H1 (cell line): ENCODE measurements around the gene SPRR2B. TPM values are rescaled to one million over a fixed set of nuclear protein-coding genes. Genes with fewer than 3 reads are reported as not detected.
A peak's percentile ranks its signal among the peaks of the same experiment; 100 is the strongest.

Experiments used
- CTCF ChIA-PET: fragments of 300-600 bp; sonication (Branson Sonifier 250); formaldehyde crosslinking; loops from one replicate; lab custom pipeline; 2021; ENCODE audit not compliant: partially characterized antibody; lab: Charles Lee
- POLR2A ChIA-PET: fragments of 300-600 bp; sonication (Branson Sonifier 250); formaldehyde crosslinking; loops from one replicate; lab custom pipeline; 2021; ENCODE audit warnings: inconsistent platforms; ENCODE audit not compliant: partially characterized antibody; lab: Charles Lee
- DNase-seq, 2 experiments: peaks; one replicate each; pipeline versions ENCODE4 v3.0.0 to v3.0.0-alpha.2; 2010 to 2022; ENCODE audit warnings: low spot score in 2 of 2, low read depth in 1 of 2, mixed read lengths in 1 of 2
- FAIRE-seq: peaks from 2 replicates; lab custom pipeline; 2011; peaks lifted over from hg19 to GRCh38; lab: Jason Lieb, UNC
- H2AFZ ChIP-seq: 2 replicates; pipeline ENCODE4 v1.8.1; 2012; ENCODE audit warnings: low read length, inconsistent platforms
- H2AK5ac ChIP-seq: 2 replicates; pipeline ENCODE4 v1.6.1; 2013; ENCODE audit warnings: low read depth, low read length
- H2BK120ac ChIP-seq: replicated peaks from 2 replicates; pipeline ENCODE3; 2013; ENCODE audit warnings: low read depth, low read length, inconsistent platforms
- H2BK12ac ChIP-seq: 2 replicates; pipeline ENCODE4 v1.6.1; 2013; ENCODE audit warnings: low read depth, low read length
- H2BK15ac ChIP-seq: 2 replicates; pipeline ENCODE4 v1.6.1; 2013; ENCODE audit warnings: low read length
- H2BK20ac ChIP-seq: 2 replicates; pipeline ENCODE4 v1.6.1; 2013; ENCODE audit warnings: low read length
- H2BK5ac ChIP-seq: 2 replicates; pipeline ENCODE4 v1.6.1; 2013; ENCODE audit warnings: low read depth, low read length
- H3K14ac ChIP-seq: 2 replicates; pipeline ENCODE4 v1.6.1; 2013; ENCODE audit warnings: inconsistent platforms; ENCODE audit not compliant: insufficient read length
- H3K18ac ChIP-seq: 2 replicates; pipeline ENCODE4 v1.6.1; 2013; ENCODE audit warnings: low read length; ENCODE audit errors: extremely low read depth
- H3K23ac ChIP-seq: 2 replicates; pipeline ENCODE4 v1.6.1; 2013; ENCODE audit warnings: inconsistent platforms; ENCODE audit not compliant: insufficient read length
- H3K23me2 ChIP-seq: 2 replicates; pipeline ENCODE4 v1.6.1; 2013; ENCODE audit warnings: low read depth, low read length
- H3K27ac ChIP-seq: 2 replicates; pipeline ENCODE4 v1.6.1; 2011; ENCODE audit warnings: low read depth, low read length, inconsistent platforms
- H3K27me3 ChIP-seq, 4 experiments: replicated peaks in 1 of 4; 1 replicate in 1 of 4; 2 replicates in 3 of 4; pipeline versions ENCODE4 v1.6.1 to v1.8.1; 2011 to 2013; ENCODE audit warnings: low read length in 3 of 4, mild to moderate bottlenecking in 3 of 4, inconsistent platforms in 2 of 4, mixed read lengths in 2 of 4, moderate library complexity in 1 of 4; ENCODE audit not compliant: control insufficient read depth in 3 of 4, insufficient read depth in 3 of 4; ENCODE audit errors: extremely low read depth in 1 of 4
- H3K36me3 ChIP-seq, 4 experiments: 2 replicates each; pipeline versions ENCODE4 v1.6.1 to v1.8.1; 2011 to 2013; ENCODE audit warnings: mild to moderate bottlenecking in 4 of 4, low read length in 3 of 4, moderate library complexity in 2 of 4, control low read depth in 1 of 4, inconsistent platforms in 1 of 4; ENCODE audit not compliant: insufficient read depth in 4 of 4, control insufficient read depth in 2 of 4
- H3K4ac ChIP-seq: replicated peaks from 2 replicates; pipeline ENCODE3; 2013; ENCODE audit warnings: low read length, low read depth, mixed read lengths, inconsistent platforms; ENCODE audit not compliant: insufficient read length
- H3K4me1 ChIP-seq, 4 experiments: replicated peaks in 1 of 4; 1 replicate in 1 of 4; 2 replicates in 3 of 4; pipeline versions ENCODE4 v1.6.1 to v1.8.1; 2011 to 2013; ENCODE audit warnings: low read length in 3 of 4, inconsistent platforms in 2 of 4, mixed read lengths in 1 of 4; ENCODE audit not compliant: insufficient read depth in 4 of 4, control insufficient read depth in 3 of 4
- H3K4me2 ChIP-seq, 2 experiments: 2 replicates each; pipeline versions ENCODE4 v1.6.1 to v1.8.1; 2011 to 2013; ENCODE audit warnings: low read depth in 2 of 2, low read length in 2 of 2, control low read depth in 1 of 2, inconsistent platforms in 1 of 2, mild to moderate bottlenecking in 1 of 2; ENCODE audit not compliant: insufficient read depth in 1 of 2
- H3K4me3 ChIP-seq, 4 experiments: fragments of 200-600, 300-600 bp in 1 of 4; sonication (generic), shearing (Covaris generic), sonication (Bioruptor Twin) in 1 of 4; 2 replicates each; pipeline versions ENCODE4 v1.5.1 to v1.8.1; 2011 to 2016; ENCODE audit warnings: low read length in 4 of 4, low read depth in 3 of 4, control low read depth in 2 of 4, inconsistent platforms in 2 of 4, mild to moderate bottlenecking in 2 of 4, mixed read lengths in 1 of 4, moderate library complexity in 1 of 4; ENCODE audit not compliant: insufficient read depth in 2 of 4; ENCODE audit errors: extremely low read depth in 1 of 4
- H3K56ac ChIP-seq: replicated peaks from 2 replicates; pipeline ENCODE3; 2013; ENCODE audit warnings: low read depth, mild to moderate bottlenecking, mixed read lengths, low read length, inconsistent platforms; ENCODE audit not compliant: insufficient read length
- H3K79me1 ChIP-seq: 2 replicates; pipeline ENCODE4 v1.6.1; 2013; ENCODE audit warnings: low read depth, low read length, control low read depth
- H3K79me2 ChIP-seq, 2 experiments: 2 replicates each; pipeline versions ENCODE4 v1.6.1 to v1.8.1; 2012 to 2013; ENCODE audit warnings: low read length in 2 of 2, mild to moderate bottlenecking in 2 of 2, inconsistent platforms in 1 of 2; ENCODE audit not compliant: insufficient read depth in 2 of 2, control insufficient read depth in 1 of 2
- H3K9ac ChIP-seq, 4 experiments: replicated peaks in 1 of 4; 1 replicate in 1 of 4; 2 replicates in 3 of 4; pipeline versions ENCODE4 v1.6.1 to v1.8.1; 2011 to 2013; ENCODE audit warnings: low read depth in 3 of 4, low read length in 3 of 4, control low read depth in 2 of 4, mild to moderate bottlenecking in 2 of 4, moderate library complexity in 2 of 4, inconsistent platforms in 1 of 4; ENCODE audit errors: extremely low read depth in 1 of 4
- H3K9me3 ChIP-seq, 2 experiments: 2 replicates each; pipeline versions ENCODE4 v1.6.1 to v1.8.1; 2012 to 2013; ENCODE audit warnings: mild to moderate bottlenecking in 2 of 2, moderate library complexity in 2 of 2, control low read depth in 1 of 2, inconsistent platforms in 1 of 2, low read depth in 1 of 2, low read length in 1 of 2, mixed read lengths in 1 of 2; ENCODE audit not compliant: insufficient read depth in 2 of 2
- H4K20me1 ChIP-seq, 2 experiments: replicated peaks in 1 of 2; 2 replicates each; pipeline versions ENCODE3 to v1.8.1; 2011 to 2013; ENCODE audit warnings: inconsistent platforms in 2 of 2, low read length in 2 of 2, mild to moderate bottlenecking in 1 of 2; ENCODE audit not compliant: insufficient read depth in 2 of 2, control insufficient read depth in 1 of 2
- H4K5ac ChIP-seq: 2 replicates; pipeline ENCODE4 v1.6.1; 2013; ENCODE audit warnings: low read length, low read depth, mixed read lengths, inconsistent platforms; ENCODE audit not compliant: insufficient read length
- H4K8ac ChIP-seq: 2 replicates; pipeline ENCODE4 v1.8.0; 2013; ENCODE audit warnings: mild to moderate bottlenecking, moderate library complexity, low read length, inconsistent platforms; ENCODE audit not compliant: insufficient read depth; ENCODE audit errors: extremely low read depth
- H4K91ac ChIP-seq: replicated peaks from 2 replicates; pipeline ENCODE3; 2013; ENCODE audit warnings: low read length, mixed read lengths, inconsistent platforms; ENCODE audit not compliant: insufficient read length
- CBX5 ChIP-seq: fragments of 300-800, 300-1000 bp; sonication (generic); IDR thresholded peaks from 2 replicates; pipeline ENCODE4 v1.7.1; 2016; ENCODE audit warnings: antibody characterized with exemption, low read length, low read depth
- CHD1 ChIP-seq: IDR thresholded peaks from 2 replicates; pipeline ENCODE4 v1.6.1; 2012; ENCODE audit warnings: low read depth, low read length, improper control_type of control experiment
- CREB1 ChIP-seq: IDR thresholded peaks from 2 replicates; pipeline ENCODE4 v1.6.1; 2012; ENCODE audit warnings: inconsistent platforms
- CTBP2 ChIP-seq: IDR thresholded peaks from 2 replicates; pipeline ENCODE4 v1.7.0; 2011; ENCODE audit warnings: borderline replicate concordance, mild to moderate bottlenecking, moderate library complexity, mixed read lengths, low read length; ENCODE audit not compliant: insufficient read depth, insufficient read length
- EGR1 ChIP-seq: IDR thresholded peaks from 2 replicates; pipeline ENCODE4 v1.6.1; 2011; ENCODE audit warnings: low read depth, low read length, borderline replicate concordance
- JUN ChIP-seq: IDR thresholded peaks from 2 replicates; pipeline ENCODE4 v1.6.1; 2011; ENCODE audit warnings: low read depth, mild to moderate bottlenecking, improper control_type of control experiment, low read length
- KDM1A ChIP-seq: fragments of 200-600, 300-600 bp; sonication (generic); IDR thresholded peaks from 2 replicates; pipeline ENCODE4 v1.7.1; 2016; ENCODE audit warnings: mild to moderate bottlenecking, low read length, borderline replicate concordance
- RFX5 ChIP-seq: IDR thresholded peaks from 2 replicates; pipeline ENCODE4 v1.6.1; 2011; ENCODE audit warnings: low read depth, low read length, improper control_type of control experiment, borderline replicate concordance
- RXRA ChIP-seq: IDR thresholded peaks from 2 replicates; pipeline ENCODE4 v1.6.1; 2011; ENCODE audit warnings: low read depth, mild to moderate bottlenecking, low read length, moderate library complexity; ENCODE audit not compliant: insufficient read depth
- SIRT6 ChIP-seq: IDR thresholded peaks from one replicate; pipeline ENCODE4 v1.7.1; 2012; ENCODE audit warnings: low read length, inconsistent platforms
- SP1 ChIP-seq: IDR thresholded peaks from 2 replicates; pipeline ENCODE4 v1.6.1; 2011; ENCODE audit warnings: low read depth, low read length
- TAF7 ChIP-seq: optimal IDR thresholded peaks from 2 replicates; pipeline ENCODE3; 2011; ENCODE audit warnings: low read depth, mild to moderate bottlenecking, inconsistent platforms, low read length, moderate library complexity, borderline replicate concordance
- YY1 ChIP-seq: IDR thresholded peaks from 2 replicates; pipeline ENCODE4 v1.6.1; 2011; ENCODE audit warnings: low read depth, mild to moderate bottlenecking, low read length
- WGBS, 2 experiments: shearing (Covaris generic) in 1 of 2; methylation state at CpG; one replicate each; pipeline versions ENCODE4 v1.1.6 to v1.1.7; 2013 to 2015; ENCODE audit warnings: low lambda C conversion rate in 2 of 2, mixed read lengths in 2 of 2, inconsistent platforms in 1 of 2, low coverage in 1 of 2, missing lambda C conversion rate in 1 of 2; ENCODE audit not compliant: insufficient replicate concordance in 2 of 2, insufficient coverage in 1 of 2, insufficient read length in 1 of 2; ENCODE audit errors: extremely low coverage in 1 of 2, missing lambda C conversion rate in 1 of 2; 5-methylcytosine and 5-hydroxymethylcytosine counted together
- polyA plus RNA-seq, 7 experiments: library from polyadenylated mRNA; depleted of rRNA in 3 of 7; stranded (reverse) in 5 of 7; unstranded in 2 of 7; fragments of >200 nt in 5 of 7; fragments of 200-250 nt in 2 of 7; gene quantifications; 1 replicate in 5 of 7; 2 replicates in 1 of 7; 4 replicates in 1 of 7; pipeline versions ENCODE4 v1.2.1 to v1.2.3, GENCODE V29; 2011 to 2013; ENCODE audit warnings: missing spikeins in 2 of 7, mixed read lengths in 2 of 7
- total RNA-seq: library from RNA; stranded (reverse); fragmentation: NEBNext Ultra II Directional; extraction: Animal tissue kit (Norgen Biotek cat#: 25700); gene quantifications from 2 replicates; pipeline ENCODE4 v1.2.1, GENCODE V29; 2021
- TF ChIP-seq, protein P1 (sequence below): IDR thresholded peaks from 2 replicates; pipeline ENCODE4 v1.6.1; 2011; ENCODE audit warnings: low read depth, mild to moderate bottlenecking, low read length; ENCODE audit not compliant: insufficient read depth

The SPRR2B gene
- total and polyA plus RNA-seq, 2 of the 8 experiments (the other 6 are each of a cell fraction or from before 2014, with no cell fraction given), result not detected

DNA sequence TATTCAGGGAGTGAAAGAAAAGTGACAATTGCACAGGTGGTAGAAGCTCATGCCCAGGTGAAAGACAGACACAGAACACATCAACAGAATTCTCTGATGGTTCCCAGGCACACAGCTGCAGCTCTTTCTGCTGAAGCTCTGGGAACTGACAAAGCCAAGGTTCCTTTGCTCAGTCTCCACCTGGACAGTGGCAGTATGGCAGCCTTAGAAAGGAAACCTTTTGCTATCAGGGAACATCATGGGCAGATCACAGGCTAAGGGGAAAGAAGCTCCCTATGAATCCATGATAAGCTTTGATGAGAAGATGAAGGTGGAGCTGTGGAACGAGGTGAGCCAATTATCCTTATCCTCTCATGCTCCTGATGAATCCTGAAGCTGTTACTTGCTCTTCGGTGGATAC is 1.2 kb downstream of the SPRR2B start:
- no peak overlapping the region for H3K23ac ChIP-seq
- no peaks in the 10 kb centered on the region for H3K36me3 ChIP-seq
- no peaks in the 10 kb centered on the region for H3K4me1 ChIP-seq
- no peak overlapping the region for H3K4me3 ChIP-seq
- WGBS, 2 experiments, result 89% methylated on average over 2 of the region's 2 CpGs; no CpG with 5 or more reads in 1 of the 2 experiments
- peak; percentile 7 for FAIRE-seq
- no peak overlapping the region for H2BK20ac ChIP-seq
- no peak overlapping the region for H4K8ac ChIP-seq
- H2AK5ac ChIP-seq, result no peak overlapping the region
- no peak overlapping the region for H2BK12ac ChIP-seq
- H3K27me3 ChIP-seq, result no peaks in the 10 kb centered on the region
- H3K18ac ChIP-seq, result no peak overlapping the region
- no peak overlapping the region for H2BK5ac ChIP-seq
- H3K56ac ChIP-seq, result no peak overlapping the region
- H3K27ac ChIP-seq, result no peak overlapping the region
- H3K79me1 ChIP-seq, result no peaks in the 10 kb centered on the region
- ChIA-PET POLR2A (no interaction called here), CTCF (interaction anchor here (0.9 to 1.8 kb wide), 3 partner anchors 9 to 109 kb away, joined by 3 to 5 read pairs (median 4); no protein-coding TSS in a partner anchor)
- H4K20me1 ChIP-seq, result no peaks in the 10 kb centered on the region
- H3K4me2 ChIP-seq, result no peak overlapping the region
- no peak overlapping the region for H2BK15ac ChIP-seq
- H3K9me3 ChIP-seq, result no peaks in the 10 kb centered on the region
- no peak overlapping the region for H2BK120ac ChIP-seq
- DNase-seq, result no peak
- no peak overlapping the region for H4K91ac ChIP-seq
- no peak overlapping the region for H3K4ac ChIP-seq
- H4K5ac ChIP-seq, result no peak overlapping the region
- 0 out of 2 replicates have a peak overlapping the region, but pooled peaks have one; percentile 80 for H2AFZ ChIP-seq
- H3K14ac ChIP-seq, result no peak overlapping the region
- no peaks in the 10 kb centered on the region for H3K79me2 ChIP-seq
- no peaks in the 10 kb centered on the region for H3K23me2 ChIP-seq
- no peak overlapping the region for H3K9ac ChIP-seq
- TF ChIP-seq CHD1 (no peak), CTBP2 (no peak), RXRA (no peak), JUN (no peak), CBX5 (no peak), EGR1 (no peak), YY1 (no peak), TAF7 (no peak), RFX5 (no peak), SIRT6 (no peak), CREB1 (no peak), KDM1A (no peak), SP1 (no peak)
- TF ChIP-seq, protein P1, sequence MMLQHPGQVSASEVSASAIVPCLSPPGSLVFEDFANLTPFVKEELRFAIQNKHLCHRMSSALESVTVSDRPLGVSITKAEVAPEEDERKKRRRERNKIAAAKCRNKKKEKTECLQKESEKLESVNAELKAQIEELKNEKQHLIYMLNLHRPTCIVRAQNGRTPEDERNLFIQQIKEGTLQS, result no peak
